ENCODE measurements around the gene TGM5. TPM values are rescaled to one million over a fixed set of nuclear protein-coding genes. Genes with fewer than 3 reads are reported as not detected.
A peak's percentile ranks its signal among the peaks of the same experiment; 100 is the strongest.
"Not testable (repeated sequence)": the region's sequence is repeated elsewhere in the genome, so short reads cannot be mapped to it uniquely, and the experiment has no call there.

Gene TGM5
- total and polyA plus RNA-seq, 2 donors from 2014 or later, result not detected

- no peaks in the 10 kb centered on the region for H3K27me3 ChIP-seq (ENCODE audit: control insufficient read depth, insufficient read depth, low read length)
- no peak overlapping the region for H3K9ac ChIP-seq (ENCODE audit: low read length in 3 of 3)
- no peaks in the 10 kb centered on the region for H3K4me1 ChIP-seq (ENCODE audit: control insufficient read depth in 2 of 3, insufficient read depth in 2 of 3, low read depth in 1 of 3, low read length in 3 of 3)
- FAIRE-seq (no peak), DNase-seq (no peak)
- H3K9me3 ChIP-seq (ENCODE audit: control insufficient read depth in 2 of 3, insufficient read depth in 1 of 3, low read length in 3 of 3), result no peaks in the 10 kb centered on the region
- intact Hi-C loops (cut with DNase I), result loop anchor here (10.0 kb wide), 1 partner anchor 58 kb away; no protein-coding TSS in a partner anchor
- H3K27ac ChIP-seq (ENCODE audit: low read depth in 2 of 2, low read length in 2 of 2), result no peak overlapping the region
- H3K36me3 ChIP-seq (ENCODE audit: control insufficient read depth in 2 of 3, insufficient read depth in 3 of 3, low read length in 3 of 3), result no peaks in the 10 kb centered on the region
- H3K4me3 ChIP-seq (ENCODE audit: low read length in 3 of 3), result no peak overlapping the region
- no peak for TF ChIP-seq CTCF (IDR thresholded peaks at IDR 0.05; ENCODE audit: borderline replicate concordance, extremely low read depth, insufficient read depth)
Observed at GRCh38 chr15:43226436-43227305, 40.1 kb downstream of the TGM5 start.

- not testable (repeated sequence) for H3K27me3 ChIP-seq (ENCODE audit: control insufficient read depth, insufficient read depth, low read length); H3K4me3 ChIP-seq (ENCODE audit: low read length in 3 of 3); H3K9ac ChIP-seq (ENCODE audit: low read length in 3 of 3); H3K36me3 ChIP-seq (ENCODE audit: control insufficient read depth in 2 of 3, insufficient read depth in 3 of 3, low read length in 3 of 3); H3K27ac ChIP-seq (ENCODE audit: low read depth in 2 of 2, low read length in 2 of 2); H3K9me3 ChIP-seq (ENCODE audit: control insufficient read depth in 2 of 3, insufficient read depth in 1 of 3, low read length in 3 of 3); FAIRE-seq; H3K4me1 ChIP-seq (ENCODE audit: control insufficient read depth in 2 of 3, insufficient read depth in 2 of 3, low read depth in 1 of 3, low read length in 3 of 3); DNase-seq
- intact Hi-C loops (cut with DNase I), result loop anchor here (10.0 kb wide), 1 partner anchor 59 kb away; no protein-coding TSS in a partner anchor
Observed at GRCh38 chr15:43225950-43226255, 40.8 kb downstream of the TGM5 start.

- Histone ChIP-seq H3K27me3 (ENCODE audit: control insufficient read depth, insufficient read depth, low read length) (no peaks in the 10 kb centered on the region), H3K4me1 (ENCODE audit: control insufficient read depth in 2 of 3, insufficient read depth in 2 of 3, low read depth in 1 of 3, low read length in 3 of 3) (no peaks in the 10 kb centered on the region), H3K9me3 (ENCODE audit: control insufficient read depth in 2 of 3, insufficient read depth in 1 of 3, low read length in 3 of 3) (no peaks in the 10 kb centered on the region), H3K36me3 (ENCODE audit: control insufficient read depth in 2 of 3, insufficient read depth in 3 of 3, low read length in 3 of 3) (no peaks in the 10 kb centered on the region), H3K9ac (ENCODE audit: low read length in 3 of 3) (no peak overlapping the region), H3K4me3 (ENCODE audit: low read length in 3 of 3) (no peak overlapping the region), H3K27ac (ENCODE audit: low read depth in 2 of 2, low read length in 2 of 2) (no peak overlapping the region)
- DNase-seq (peak in 3 of 5 donors; percentile 31 to 78 (median 72)), FAIRE-seq (no peak)
- TF ChIP-seq CTCF (IDR thresholded peaks at IDR 0.05; ENCODE audit: borderline replicate concordance, extremely low read depth, insufficient read depth), result peak; percentile 74
- intact Hi-C loops (cut with DNase I), result loop anchor here (10.0 kb wide), 1 partner anchor 59 kb away; no protein-coding TSS in a partner anchor
Observed at GRCh38 chr15:43225201-43225949, 41.4 kb downstream of the TGM5 start.

GRCh38 chr15:43221422-43221821 is 45.3 kb downstream of the TGM5 start:
- intact Hi-C loops (cut with DNase I), result loop anchor here (10.0 kb wide), 1 partner anchor 63 kb away; no protein-coding TSS in a partner anchor
- H3K36me3 ChIP-seq (ENCODE audit: control insufficient read depth in 2 of 3, insufficient read depth in 3 of 3, low read length in 3 of 3), result no peaks in the 10 kb centered on the region
- no peak for TF ChIP-seq CTCF (IDR thresholded peaks at IDR 0.05; ENCODE audit: borderline replicate concordance, extremely low read depth, insufficient read depth)
- H3K9ac ChIP-seq (ENCODE audit: low read length in 3 of 3), result no peak overlapping the region
- no peak for DNase-seq
- no peak overlapping the region for H3K4me3 ChIP-seq (ENCODE audit: low read length in 3 of 3)
- FAIRE-seq, result no peak
- H3K27me3 ChIP-seq (ENCODE audit: control insufficient read depth, insufficient read depth, low read length), result no peaks in the 10 kb centered on the region
- no peaks in the 10 kb centered on the region for H3K4me1 ChIP-seq (ENCODE audit: control insufficient read depth in 2 of 3, insufficient read depth in 2 of 3, low read depth in 1 of 3, low read length in 3 of 3)
- no peaks in the 10 kb centered on the region for H3K9me3 ChIP-seq (ENCODE audit: control insufficient read depth in 2 of 3, insufficient read depth in 1 of 3, low read length in 3 of 3)
- H3K27ac ChIP-seq (ENCODE audit: low read depth in 2 of 2, low read length in 2 of 2), result no peak overlapping the region

Measured in kidney (tissue), 14 donors.